ENCODE measurements around the gene CUL3. TPM values are rescaled to one million over a fixed set of nuclear protein-coding genes. Genes with fewer than 3 reads are reported as not detected.

Gene CUL3
- total RNA-seq, 1 donor from 2014 or later = 65.3 TPM

GRCh38 chr2:224580248-224580647, 4.9 kb downstream of the CUL3 start:
- intact Hi-C loops (cut with DNase I) = no loop called here
- DNase-seq (ENCODE audit: extremely low spot score in 2 of 2) = no peak
- Histone ChIP-seq H3K4me3 (no peak overlapping the region), H3K27ac (no peak overlapping the region), H3K36me3 (no peaks in the 10 kb centered on the region), H3K9me3 (no peaks in the 10 kb centered on the region), H3K27me3 (no peaks in the 10 kb centered on the region), H3K4me1 (peaks cover 85% of the 10 kb centered on the region)
- TF ChIP-seq POLR2AphosphoS5 (IDR thresholded peaks at IDR 0.05; ENCODE audit: insufficient read depth in 1 of 2, low read depth in 1 of 2) (no peak), CTCF (IDR thresholded peaks at IDR 0.05) (no peak), POLR2A (IDR thresholded peaks at IDR 0.05) (no peak)

GRCh38 chr2:224579411-224579810, 5.8 kb downstream of the CUL3 start:
- no peak overlapping the region for H3K4me3 ChIP-seq
- H3K4me1 ChIP-seq = peaks cover 94% of the 10 kb centered on the region
- H3K27ac ChIP-seq = no peak overlapping the region
- no peaks in the 10 kb centered on the region for H3K36me3 ChIP-seq
- no peaks in the 10 kb centered on the region for H3K27me3 ChIP-seq
- TF ChIP-seq POLR2A (IDR thresholded peaks at IDR 0.05) = no peak
- TF ChIP-seq POLR2AphosphoS5 (IDR thresholded peaks at IDR 0.05; ENCODE audit: insufficient read depth in 1 of 2, low read depth in 1 of 2) = no peak
- TF ChIP-seq CTCF (IDR thresholded peaks at IDR 0.05) = no peak
- no peaks in the 10 kb centered on the region for H3K9me3 ChIP-seq
- intact Hi-C loops (cut with DNase I) = no loop called here
- DNase-seq (ENCODE audit: extremely low spot score in 2 of 2) = no peak

- no peak overlapping the region for H3K27ac ChIP-seq
- H3K36me3 ChIP-seq = no peaks in the 10 kb centered on the region
- H3K4me1 ChIP-seq = peaks cover 100% of the 10 kb centered on the region
- TF ChIP-seq CTCF (IDR thresholded peaks at IDR 0.05) = no peak
- TF ChIP-seq POLR2A (IDR thresholded peaks at IDR 0.05) = no peak
- intact Hi-C loops (cut with DNase I) = no loop called here
- no peak overlapping the region for H3K4me3 ChIP-seq
- no peak for DNase-seq (ENCODE audit: extremely low spot score in 2 of 2)
- no peaks in the 10 kb centered on the region for H3K9me3 ChIP-seq
- no peaks in the 10 kb centered on the region for H3K27me3 ChIP-seq
These were observed 7.6 kb downstream of the CUL3 start for GRCh38 chr2:224577541-224577940.

GRCh38 chr2:224576088-224576715, 9.0 kb downstream of the CUL3 start:
- intact Hi-C loops (cut with DNase I) = no loop called here

More at GRCh38 chr2:224576088-224576715, 9.0 kb downstream of the CUL3 start:
- Histone ChIP-seq H3K4me3 (no peak overlapping the region), H3K9me3 (no peaks in the 10 kb centered on the region), H3K4me1 (peaks cover 100% of the 10 kb centered on the region), H3K36me3 (no peaks in the 10 kb centered on the region), H3K27ac (no peak overlapping the region), H3K27me3 (no peaks in the 10 kb centered on the region)
- DNase-seq (ENCODE audit: extremely low spot score in 2 of 2) = no peak
- TF ChIP-seq POLR2AphosphoS5 (IDR thresholded peaks at IDR 0.05; ENCODE audit: insufficient read depth in 1 of 2, low read depth in 1 of 2) = no peak
- TF ChIP-seq POLR2A (IDR thresholded peaks at IDR 0.05) = no peak
- no peak for TF ChIP-seq CTCF (IDR thresholded peaks at IDR 0.05)

Data from vagina (tissue), 2 donors.